HG03045 (cell line): ENCODE results near the gene TNFRSF9.
"Not testable (repeated sequence)": the region's sequence is repeated elsewhere in the genome, so short reads cannot be mapped to it uniquely, and the experiment has no call there.

Experiments
- ATAC-seq: cut with Tn5 transposase; IDR thresholded peaks from one replicate; pipeline ENCODE4 v1.9.1; 2021; ENCODE audit warnings: mild to moderate bottlenecking, moderate library complexity; ENCODE audit not compliant: unreplicated experiment

Gene TNFRSF9

GRCh38 chr1:7921796-7922195 is 18.8 kb downstream of the TNFRSF9 start:
- no peak for ATAC-seq

- ATAC-seq: no peak
Measured at GRCh38 chr1:7919880-7920279, 20.8 kb downstream of the TNFRSF9 start.

- not testable (repeated sequence) for ATAC-seq
Measured at GRCh38 chr1:7917971-7918370, 22.7 kb downstream of the TNFRSF9 start.

GRCh38 chr1:7916501-7916830 is 24.2 kb downstream of the TNFRSF9 start:
- ATAC-seq: no peak

GRCh38 chr1:7915826-7916500 is 24.7 kb downstream of the TNFRSF9 start:
- no peak for ATAC-seq

- no peak for ATAC-seq
Measured at GRCh38 chr1:7912743-7913557, 27.7 kb downstream of the TNFRSF9 start.

- no peak for ATAC-seq
Measured at GRCh38 chr1:7912145-7912544, 28.5 kb downstream of the TNFRSF9 start.

- ATAC-seq: no peak
Measured at GRCh38 chr1:7905262-7905661, 35.4 kb downstream of the TNFRSF9 start.

GRCh38 chr1:7902478-7903085 is 38.1 kb downstream of the TNFRSF9 start:
- ATAC-seq: no peak

GRCh38 chr1:7899741-7900140 is 40.9 kb downstream of the TNFRSF9 start:
- ATAC-seq: no peak

GRCh38 chr1:7898962-7899361 is 41.7 kb downstream of the TNFRSF9 start:
- ATAC-seq: no peak

GRCh38 chr1:7896994-7897393 is 43.6 kb downstream of the TNFRSF9 start:
- ATAC-seq: no peak

GRCh38 chr1:7893529-7894180 is 47.0 kb downstream of the TNFRSF9 start:
- ATAC-seq: no peak

GRCh38 chr1:7891804-7892203 is 48.8 kb downstream of the TNFRSF9 start:
- ATAC-seq: no peak

- no peak for ATAC-seq
Measured at GRCh38 chr1:7890853-7891252, 49.8 kb downstream of the TNFRSF9 start.

GRCh38 chr1:7888248-7889081 is 52.2 kb downstream of the TNFRSF9 start:
- ATAC-seq: no peak

GRCh38 chr1:7886405-7886745 is 54.3 kb downstream of the TNFRSF9 start:
- ATAC-seq: no peak

GRCh38 chr1:7885513-7886404 is 54.9 kb downstream of the TNFRSF9 start:
- no peak for ATAC-seq

GRCh38 chr1:7884757-7885156 is 55.9 kb downstream of the TNFRSF9 start:
- no peak for ATAC-seq

- no peak for ATAC-seq
Measured at GRCh38 chr1:7879228-7879627, 61.4 kb downstream of the TNFRSF9 start.
